HG03108 (cell line): ENCODE results near the gene NCKAP5L.
"Not testable (repeated sequence)": the region's sequence is repeated elsewhere in the genome, so short reads cannot be mapped to it uniquely, and the experiment has no call there.

Experiments used
- ATAC-seq: cut with Tn5 transposase; IDR thresholded peaks from one replicate; pipeline ENCODE4 v1.9.1; 2021; ENCODE audit warnings: moderate library complexity; ENCODE audit not compliant: unreplicated experiment

Gene NCKAP5L

GRCh38 chr12:49828133-49829091 is at the start of gene NCKAP5L:
Gene NCKAP5L, minus strand, starts transcription at chr12:49828413. Its CDS starts 24,369 bp downstream, at chr12:49804044.
- peak; percentile 86 for ATAC-seq

- no peak for ATAC-seq
These were observed 48.9 kb upstream of the NCKAP5L start for GRCh38 chr12:49877066-49877465.

- no peak for ATAC-seq
These were observed 47.9 kb upstream of the NCKAP5L start for GRCh38 chr12:49876070-49876469.

- ATAC-seq = no peak
These were observed 47.0 kb upstream of the NCKAP5L start for GRCh38 chr12:49875115-49875720.

GRCh38 chr12:49874142-49874897 is 46.1 kb upstream of the NCKAP5L start:
- no peak for ATAC-seq

- ATAC-seq = no peak
These were observed 45.2 kb upstream of the NCKAP5L start for GRCh38 chr12:49873361-49873934.

GRCh38 chr12:49872781-49873181 is 44.6 kb upstream of the NCKAP5L start:
- ATAC-seq = no peak

- no peak for ATAC-seq
These were observed 44.2 kb upstream of the NCKAP5L start for GRCh38 chr12:49872381-49872780.

- not testable (repeated sequence) for ATAC-seq
These were observed 43.6 kb upstream of the NCKAP5L start for GRCh38 chr12:49871811-49872251.

GRCh38 chr12:49871263-49871561 is 43.0 kb upstream of the NCKAP5L start:
- no peak for ATAC-seq

- no peak for ATAC-seq
These were observed 42.5 kb upstream of the NCKAP5L start for GRCh38 chr12:49870501-49871262.

- ATAC-seq = no peak
These were observed 41.7 kb upstream of the NCKAP5L start for GRCh38 chr12:49869816-49870500.

GRCh38 chr12:49868952-49869815 is 41.0 kb upstream of the NCKAP5L start:
- ATAC-seq = no peak

- ATAC-seq = no peak
These were observed 40.2 kb upstream of the NCKAP5L start for GRCh38 chr12:49868449-49868848.

GRCh38 chr12:49867570-49868341 is 39.5 kb upstream of the NCKAP5L start:
- no peak for ATAC-seq

- ATAC-seq = no peak
These were observed 38.8 kb upstream of the NCKAP5L start for GRCh38 chr12:49866859-49867569.

GRCh38 chr12:49865782-49866135 is 37.5 kb upstream of the NCKAP5L start:
- no peak for ATAC-seq
